ENCODE results near the gene ANKFN1. TPM values are rescaled to one million over a fixed set of nuclear protein-coding genes. Genes with fewer than 3 reads are reported as not detected.

ANKFN1 gene
- total RNA-seq, 1 experiment from 2014 or later = 0.49 TPM

DNA sequence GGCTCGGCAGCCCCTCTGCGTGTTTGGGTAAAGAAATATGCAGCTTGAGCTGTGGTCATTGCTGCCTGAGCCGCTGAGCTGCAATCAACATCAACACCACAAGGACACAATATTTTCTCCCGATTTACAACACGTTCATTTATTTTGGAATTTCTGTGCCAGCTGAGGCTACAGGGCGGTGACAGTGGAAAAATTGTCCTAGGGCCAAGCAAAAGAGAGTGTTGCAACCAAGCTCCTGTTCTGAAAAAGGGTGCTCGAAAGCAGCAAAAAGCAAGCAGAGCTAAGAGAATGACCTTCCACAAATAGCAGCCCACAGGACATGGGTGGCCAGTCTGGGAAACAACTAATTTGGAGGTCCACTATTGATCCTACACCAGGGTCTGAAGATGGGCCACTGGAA lies 404.8 kb downstream of the ANKFN1 start:
- no peak overlapping the region for H3K27ac Mint-ChIP-seq (ENCODE audit: low read depth, unreplicated experiment)
- BruUV-seq (replicated peaks) = no TSS peak
- H3K4me3 Mint-ChIP-seq (ENCODE audit: unreplicated experiment) = no peak overlapping the region
- H3K27me3 Mint-ChIP-seq (ENCODE audit: insufficient read depth, unreplicated experiment) = no peaks in the 10 kb centered on the region
- TF ChIP-seq, protein P1, sequence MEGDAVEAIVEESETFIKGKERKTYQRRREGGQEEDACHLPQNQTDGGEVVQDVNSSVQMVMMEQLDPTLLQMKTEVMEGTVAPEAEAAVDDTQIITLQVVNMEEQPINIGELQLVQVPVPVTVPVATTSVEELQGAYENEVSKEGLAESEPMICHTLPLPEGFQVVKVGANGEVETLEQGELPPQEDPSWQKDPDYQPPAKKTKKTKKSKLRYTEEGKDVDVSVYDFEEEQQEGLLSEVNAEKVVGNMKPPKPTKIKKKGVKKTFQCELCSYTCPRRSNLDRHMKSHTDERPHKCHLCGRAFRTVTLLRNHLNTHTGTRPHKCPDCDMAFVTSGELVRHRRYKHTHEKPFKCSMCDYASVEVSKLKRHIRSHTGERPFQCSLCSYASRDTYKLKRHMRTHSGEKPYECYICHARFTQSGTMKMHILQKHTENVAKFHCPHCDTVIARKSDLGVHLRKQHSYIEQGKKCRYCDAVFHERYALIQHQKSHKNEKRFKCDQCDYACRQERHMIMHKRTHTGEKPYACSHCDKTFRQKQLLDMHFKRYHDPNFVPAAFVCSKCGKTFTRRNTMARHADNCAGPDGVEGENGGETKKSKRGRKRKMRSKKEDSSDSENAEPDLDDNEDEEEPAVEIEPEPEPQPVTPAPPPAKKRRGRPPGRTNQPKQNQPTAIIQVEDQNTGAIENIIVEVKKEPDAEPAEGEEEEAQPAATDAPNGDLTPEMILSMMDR (IDR thresholded peaks at IDR 0.05; ENCODE audit: unreplicated experiment) = no peak
- intact Hi-C loops (cut with micrococcal nuclease) = no loop called here
- POLR2A ChIA-PET = no interaction called here
- H3K36me3 Mint-ChIP-seq (ENCODE audit: insufficient read depth, unreplicated experiment) = no peaks in the 10 kb centered on the region
- CTCF ChIA-PET = no interaction called here
- H3K9me3 Mint-ChIP-seq (ENCODE audit: unreplicated experiment) = no peaks in the 10 kb centered on the region
- no peak for DNase-seq (ENCODE audit: unreplicated experiment)
- no peaks in the 10 kb centered on the region for H3K4me1 Mint-ChIP-seq (ENCODE audit: insufficient read depth, unreplicated experiment)

Measured in MCF 10A (cell line).